DMS 273 (cell line): ENCODE measurements around the gene ANKS1A.

Experiments used
- DNase-seq: peaks from one replicate; lab custom pipeline; 2025; ENCODE audit not compliant: unreplicated experiment; lab: John Stamatoyannopoulos, UW

ANKS1A gene

GRCh38 chr6:35080016-35080680, 191.1 kb downstream of the ANKS1A start:
- no peak for DNase-seq

- DNase-seq = no peak
These were observed 191.9 kb downstream of the ANKS1A start for GRCh38 chr6:35080821-35081425.

- DNase-seq = no peak
These were observed 192.4 kb downstream of the ANKS1A start for GRCh38 chr6:35081426-35081851.

GRCh38 chr6:35082046-35082732, 193.1 kb downstream of the ANKS1A start:
- DNase-seq = no peak

GRCh38 chr6:35082733-35083403, 193.8 kb downstream of the ANKS1A start:
- no peak for DNase-seq

- no peak for DNase-seq
These were observed 194.5 kb downstream of the ANKS1A start for GRCh38 chr6:35083507-35083906.

GRCh38 chr6:35084041-35084491, 195.0 kb downstream of the ANKS1A start:
- DNase-seq = no peak

GRCh38 chr6:35084511-35085203, 195.6 kb downstream of the ANKS1A start:
- no peak for DNase-seq

- DNase-seq = no peak
These were observed 196.6 kb downstream of the ANKS1A start for GRCh38 chr6:35085359-35086281.

GRCh38 chr6:35086282-35086632, 197.2 kb downstream of the ANKS1A start:
- DNase-seq = no peak

GRCh38 chr6:35086636-35087360, 197.7 kb downstream of the ANKS1A start:
- DNase-seq = no peak

GRCh38 chr6:35087361-35088280, 198.6 kb downstream of the ANKS1A start:
- DNase-seq = no peak

- DNase-seq = no peak
These were observed 199.5 kb downstream of the ANKS1A start for GRCh38 chr6:35088281-35089215.

- DNase-seq = no peak
These were observed 200.3 kb downstream of the ANKS1A start for GRCh38 chr6:35089216-35089934.

- DNase-seq = no peak
These were observed 201.0 kb downstream of the ANKS1A start for GRCh38 chr6:35089935-35090505.

- no peak for DNase-seq
These were observed 201.7 kb downstream of the ANKS1A start for GRCh38 chr6:35090734-35091133.
